Breast epithelium (tissue), 4 donors: ENCODE results near the gene TRH. TPM values are rescaled to one million over a fixed set of nuclear protein-coding genes. Genes with fewer than 3 reads are reported as not detected.

Source experiments
- DNase-seq, 2 donors: peaks; one replicate each; pipeline ENCODE4 v3.0.0-alpha.2; 2019; ENCODE audit warnings: low spot score in 2 of 2
- H3K27ac ChIP-seq, 2 donors: fragments of 200-600 bp; sonication (generic) in 1 of 2; one replicate each; pipeline ENCODE4 v1.5.1; 2016 to 2019; ENCODE audit warnings: mild to moderate bottlenecking in 1 of 2
- H3K27me3 ChIP-seq, 2 donors: fragments of 200-600 bp; sonication (generic) in 1 of 2; one replicate each; pipeline versions ENCODE4 v1.5.1 to v1.6.0; 2017 to 2019; ENCODE audit warnings: control low read depth in 1 of 2, mild to moderate bottlenecking in 1 of 2
- H3K36me3 ChIP-seq: fragments of 200-600 bp; one replicate; pipeline ENCODE4 v1.5.1; 2019
- H3K4me1 ChIP-seq, 2 donors: fragments of 200-600 bp; sonication (generic); one replicate each; pipeline ENCODE4 v1.5.1; 2016 to 2019; ENCODE audit warnings: control low read depth in 1 of 2
- H3K4me3 ChIP-seq, 3 donors: fragments of 200-600 bp; sonication (generic); 1 replicate in 2 of 3; 2 replicates in 1 of 3; pipeline ENCODE4 v1.5.1; 2016 to 2019; ENCODE audit warnings: mild to moderate bottlenecking in 3 of 3, moderate library complexity in 2 of 3
- H3K9me3 ChIP-seq, 2 donors: fragments of 200-600 bp; sonication (generic) in 1 of 2; one replicate each; pipeline ENCODE4 v1.5.1; 2016 to 2019; ENCODE audit warnings: control low read depth in 1 of 2
- CTCF ChIP-seq, 3 donors: fragments of 450-650 bp; IDR thresholded peaks; one replicate each; pipeline ENCODE4 v1.5.1; 2016 to 2017; ENCODE audit warnings: antibody characterized with exemption in 3 of 3, mild to moderate bottlenecking in 3 of 3, moderate library complexity in 3 of 3
- POLR2A ChIP-seq: fragments of 450-650 bp; IDR thresholded peaks from one replicate; pipeline ENCODE4 v1.6.1; 2016; ENCODE audit warnings: antibody characterized with exemption, mild to moderate bottlenecking, moderate library complexity
- POLR2AphosphoS5 ChIP-seq, 3 donors: sonication (generic); formaldehyde crosslinking; IDR thresholded peaks; one replicate each; pipeline ENCODE4 v1.6.1; 2017; ENCODE audit warnings: antibody characterized with exemption in 3 of 3
- intact Hi-C: fragments of 100-400 bp; cut with DNase I; formaldehyde crosslinking; loops from one replicate; pipeline ENCODE4 v1.15.1; 2023; ENCODE audit warnings: low total_unique reads
- total RNA-seq, 3 donors: library from RNA; depleted of rRNA; stranded (reverse); fragments of >200 nt; gene quantifications; one replicate each; pipeline ENCODE4 v1.1.0, GENCODE V29; 2016

Gene TRH
- total RNA-seq = not detected

- Histone ChIP-seq H3K27me3 (peaks cover 2 to 50% of the 10 kb centered on the region in 2 donors), H3K9me3 (no peaks in the 10 kb centered on the region), H3K27ac (no peak within 1 kb of the TSS), H3K4me3 (peak within 1 kb of the TSS; percentile 10 to 60 (median 25)), H3K36me3 (no peaks in the 10 kb centered on the region), H3K4me1 (peaks cover 0 to 9% of the 10 kb centered on the region in 2 donors)
- no peak for DNase-seq
- intact Hi-C loops = no loop called here
- TF ChIP-seq CTCF (IDR thresholded peaks at IDR 0.05) = no peak
- no peak for TF ChIP-seq POLR2A
- no peak for TF ChIP-seq POLR2AphosphoS5 (IDR thresholded peaks at IDR 0.05)
Measured at GRCh38 chr3:129974564-129974832, at the start of gene TRH. TSS of gene TRH (plus strand) at chr3:129974720. CDS start at chr3:129975817, 1,097 bp downstream.

- H3K4me3 ChIP-seq = no peak overlapping the region
- H3K4me1 ChIP-seq = no peaks in the 10 kb centered on the region
- TF ChIP-seq POLR2AphosphoS5 (IDR thresholded peaks at IDR 0.05) (no peak), CTCF (IDR thresholded peaks at IDR 0.05) (no peak), POLR2A (no peak)
- intact Hi-C loops = no loop called here
- no peaks in the 10 kb centered on the region for H3K36me3 ChIP-seq
- H3K9me3 ChIP-seq = peaks cover 12 to 24% of the 10 kb centered on the region in 2 donors
- H3K27ac ChIP-seq = no peak overlapping the region
- H3K27me3 ChIP-seq = no peaks in the 10 kb centered on the region
- no peak for DNase-seq
Measured at GRCh38 chr3:129927072-129927471, 47.4 kb upstream of the TRH start.

GRCh38 chr3:129929383-129929782, 45.1 kb upstream of the TRH start:
- Histone ChIP-seq H3K27me3 (no peaks in the 10 kb centered on the region), H3K4me1 (no peaks in the 10 kb centered on the region), H3K4me3 (no peak overlapping the region), H3K36me3 (no peaks in the 10 kb centered on the region), H3K9me3 (peaks cover 12 to 24% of the 10 kb centered on the region in 2 donors), H3K27ac (no peak overlapping the region)
- TF ChIP-seq POLR2AphosphoS5 (IDR thresholded peaks at IDR 0.05) (no peak), CTCF (IDR thresholded peaks at IDR 0.05) (no peak), POLR2A (no peak)
- no peak for DNase-seq
- intact Hi-C loops = no loop called here

GRCh38 chr3:129933471-129933870, 41.0 kb upstream of the TRH start:
- no peaks in the 10 kb centered on the region for H3K4me1 ChIP-seq
- intact Hi-C loops = no loop called here
- no peaks in the 10 kb centered on the region for H3K27me3 ChIP-seq
- H3K4me3 ChIP-seq = no peak overlapping the region
- no peak for DNase-seq
- no peak overlapping the region for H3K27ac ChIP-seq
- no peak for TF ChIP-seq CTCF (IDR thresholded peaks at IDR 0.05)
- no peak for TF ChIP-seq POLR2A
- no peak for TF ChIP-seq POLR2AphosphoS5 (IDR thresholded peaks at IDR 0.05)
- H3K36me3 ChIP-seq = no peaks in the 10 kb centered on the region
- H3K9me3 ChIP-seq = peaks cover 12 to 24% of the 10 kb centered on the region in 2 donors

- Histone ChIP-seq H3K36me3 (no peaks in the 10 kb centered on the region), H3K9me3 (peaks cover 5 to 19% of the 10 kb centered on the region in 2 donors), H3K27ac (no peak overlapping the region), H3K4me1 (no peaks in the 10 kb centered on the region), H3K4me3 (peak overlapping the region in 2 of 3 donors; percentile 32 to 42), H3K27me3 (no peaks in the 10 kb centered on the region)
- intact Hi-C loops = no loop called here
- no peak for TF ChIP-seq POLR2AphosphoS5 (IDR thresholded peaks at IDR 0.05)
- TF ChIP-seq CTCF (IDR thresholded peaks at IDR 0.05) = peak; percentile 81 to 91 (median 91)
- DNase-seq = no peak
Measured at GRCh38 chr3:129934234-129935123, 40.0 kb upstream of the TRH start.
